A549 (cell line): Measurements from ENCODE around the gene TCOF1. TPM values are rescaled to one million over a fixed set of nuclear protein-coding genes. Genes with fewer than 3 reads are reported as not detected.

Experiments
- ATAC-seq, 2 experiments: fragments of 200-7000 bp in 1 of 2; fragments of >200 bp in 1 of 2; cut with Nextera tagmentation in 1 of 2; cut with Tn5 transposase in 1 of 2; 3 replicates each; pipeline versions ENCODE4 v1.8.0 to v1.9.1; 2018 to 2020; ENCODE audit warnings: mild to moderate bottlenecking in 1 of 2, moderate library complexity in 1 of 2
- CTCF ChIA-PET: fragments of 300-600 bp; sonication (Branson Sonifier 250); formaldehyde crosslinking; extraction: SDS; loops from one replicate; lab custom pipeline; 2021; ENCODE audit warnings: antibody characterized with exemption, inconsistent platforms; lab: Yijun Ruan, JAX
- POLR2A ChIA-PET: fragments of 350-600 bp; formaldehyde crosslinking; extraction: SDS; loops from one replicate; lab custom pipeline; 2021; ENCODE audit warnings: antibody characterized with exemption, inconsistent platforms; lab: Yijun Ruan, JAX
- DNase-seq, 2 experiments: peaks; one replicate each; pipeline versions ENCODE4 v3.0.0 to v3.0.0-alpha.2; 2011 to 2016; ENCODE audit warnings: low read depth in 1 of 2, low spot score in 1 of 2
- FAIRE-seq: peaks from 2 replicates; lab custom pipeline; 2011; peaks lifted over from hg19 to GRCh38; lab: Jason Lieb, UNC
- H3K27ac ChIP-seq, 2 experiments: fragments of >200 bp; sonication (Bioruptor Twin); formaldehyde crosslinking; 3 replicates each; pipeline ENCODE4 v1.5.1; 2016 to 2017
- H3K4me1 ChIP-seq: fragments of >200 bp; sonication (Bioruptor Twin); formaldehyde crosslinking; 3 replicates; pipeline ENCODE4 v1.6.1; 2016
- H3K4me2 ChIP-seq: fragments of >200 bp; sonication (Bioruptor Twin); formaldehyde crosslinking; 3 replicates; pipeline ENCODE4 v1.6.1; 2016
- H3K4me3 ChIP-seq: fragments of >200 bp; sonication (Bioruptor Twin); formaldehyde crosslinking; 3 replicates; pipeline ENCODE4 v1.5.1; 2016
- H3K9me3 ChIP-seq: fragments of >200 bp; sonication (Bioruptor Twin); formaldehyde crosslinking; 3 replicates; pipeline ENCODE4 v1.6.1; 2016
- CBX2 ChIP-seq: fragments of 200-600 bp; sonication (generic); IDR thresholded peaks from 2 replicates; pipeline ENCODE4 v1.6.1; 2016; ENCODE audit warnings: low read depth, mild to moderate bottlenecking, borderline replicate concordance
- CHD2 ChIP-seq: fragments of 150-350 bp; IDR thresholded peaks from 2 replicates; pipeline ENCODE4 v1.6.1; 2014; ENCODE audit warnings: low read length; ENCODE audit not compliant: partially characterized antibody
- EHF ChIP-seq: fragments of 250-450 bp; sonication (Bioruptor Pico); IDR thresholded peaks from 2 replicates; pipeline ENCODE4 v1.5.0; 2020; ENCODE audit warnings: mild to moderate bottlenecking
- EHMT2 ChIP-seq: fragments of 200-600 bp; sonication (generic); IDR thresholded peaks from 2 replicates; pipeline ENCODE4 v1.6.1; 2016; ENCODE audit warnings: antibody characterized with exemption, low read depth, mild to moderate bottlenecking, moderate library complexity
- EP300 ChIP-seq, 2 experiments: fragments of >200 bp; sonication (Bioruptor Twin); formaldehyde crosslinking; IDR thresholded peaks; 2 replicates in 1 of 2; 3 replicates in 1 of 2; pipeline ENCODE4 v1.6.1; 2016 to 2017
- FOSB ChIP-seq: fragments of 250-450 bp; sonication (Bioruptor Pico); IDR thresholded peaks from 2 replicates; pipeline ENCODE4 v1.5.0; 2020; ENCODE audit warnings: mild to moderate bottlenecking, moderate library complexity
- HEYL ChIP-seq: fragments of 250-450 bp; sonication (Bioruptor Pico); IDR thresholded peaks from 2 replicates; pipeline ENCODE4 v1.8.0; 2021; ENCODE audit warnings: mild to moderate bottlenecking, moderate library complexity
- HOXA7 ChIP-seq: fragments of 250-450 bp; sonication (Bioruptor Pico); IDR thresholded peaks from 2 replicates; pipeline ENCODE4 v1.5.0; 2020; ENCODE audit warnings: mild to moderate bottlenecking, moderate library complexity
- HOXB13 ChIP-seq: fragments of 250-450 bp; sonication (Bioruptor Pico); IDR thresholded peaks from 2 replicates; pipeline ENCODE4 v1.5.0; 2020; ENCODE audit warnings: low read depth, mild to moderate bottlenecking, moderate library complexity
- JUN ChIP-seq, 2 experiments: fragments of >200 bp; sonication (Bioruptor Twin); formaldehyde crosslinking; IDR thresholded peaks; 2 replicates in 1 of 2; 3 replicates in 1 of 2; pipeline ENCODE4 v1.6.1; 2016 to 2017
- JUNB ChIP-seq: fragments of >200 bp; sonication (Bioruptor Twin); formaldehyde crosslinking; IDR thresholded peaks from 2 replicates; pipeline ENCODE4 v1.6.1; 2016
- PHF8 ChIP-seq: fragments of 200-600 bp; sonication (generic); IDR thresholded peaks from 2 replicates; pipeline ENCODE4 v1.6.1; 2016; ENCODE audit warnings: low read depth, mild to moderate bottlenecking, antibody characterized with exemption, moderate library complexity, borderline replicate concordance
- POLR2AphosphoS2 ChIP-seq: conservative IDR thresholded peaks from 2 replicates; pipeline ENCODE4 v1.6.1; 2012; ENCODE audit warnings: low read length, improper control_type of control experiment, inconsistent platforms
- RAD21 ChIP-seq, 2 experiments: fragments of >200 bp in 1 of 2; sonication (Bioruptor Twin) in 1 of 2; formaldehyde crosslinking in 1 of 2; IDR thresholded peaks in 1 of 2; conservative IDR thresholded peaks in 1 of 2; 2 replicates in 1 of 2; 3 replicates in 1 of 2; pipeline ENCODE4 v1.6.1; 2012 to 2018; ENCODE audit warnings: inconsistent platforms in 1 of 2
- SMC3 ChIP-seq: fragments of >200 bp; sonication (Bioruptor Twin); formaldehyde crosslinking; IDR thresholded peaks from 3 replicates; pipeline ENCODE4 v1.6.1; 2018; ENCODE audit warnings: inconsistent platforms
- TP53 ChIP-seq: fragments of 250-450 bp; sonication (Bioruptor Pico); IDR thresholded peaks from 2 replicates; pipeline ENCODE4 v1.5.0; 2021; ENCODE audit warnings: mild to moderate bottlenecking, moderate library complexity
- WGBS: methylation state at CpG from one replicate; pipeline ENCODE4 v1.1.6; 2017; ENCODE audit errors: missing lambda C conversion rate; 5-methylcytosine and 5-hydroxymethylcytosine counted together
- polyA plus RNA-seq, 4 experiments: library from polyadenylated mRNA; depleted of rRNA in 3 of 4; stranded (reverse); fragments of >200 nt; fragmentation: RNase III in 1 of 4; extraction: RNeasy Plus Mini Kit Qiagen cat#74134 plus additional on column Dnase treatment in 1 of 4; gene quantifications; 2 replicates in 3 of 4; 3 replicates in 1 of 4; pipeline ENCODE4 v1.2.3, GENCODE V29; 2011 to 2017
- TF ChIP-seq, protein P1 (sequence below): fragments of >200 bp; sonication (Bioruptor Twin); formaldehyde crosslinking; IDR thresholded peaks from 3 replicates; pipeline ENCODE4 v1.5.1; 2016

The TCOF1 gene
- polyA plus RNA-seq, 2 of the 4 experiments (the other 2 are of a cell fraction) = 17.5 to 47.1 TPM

DNA sequence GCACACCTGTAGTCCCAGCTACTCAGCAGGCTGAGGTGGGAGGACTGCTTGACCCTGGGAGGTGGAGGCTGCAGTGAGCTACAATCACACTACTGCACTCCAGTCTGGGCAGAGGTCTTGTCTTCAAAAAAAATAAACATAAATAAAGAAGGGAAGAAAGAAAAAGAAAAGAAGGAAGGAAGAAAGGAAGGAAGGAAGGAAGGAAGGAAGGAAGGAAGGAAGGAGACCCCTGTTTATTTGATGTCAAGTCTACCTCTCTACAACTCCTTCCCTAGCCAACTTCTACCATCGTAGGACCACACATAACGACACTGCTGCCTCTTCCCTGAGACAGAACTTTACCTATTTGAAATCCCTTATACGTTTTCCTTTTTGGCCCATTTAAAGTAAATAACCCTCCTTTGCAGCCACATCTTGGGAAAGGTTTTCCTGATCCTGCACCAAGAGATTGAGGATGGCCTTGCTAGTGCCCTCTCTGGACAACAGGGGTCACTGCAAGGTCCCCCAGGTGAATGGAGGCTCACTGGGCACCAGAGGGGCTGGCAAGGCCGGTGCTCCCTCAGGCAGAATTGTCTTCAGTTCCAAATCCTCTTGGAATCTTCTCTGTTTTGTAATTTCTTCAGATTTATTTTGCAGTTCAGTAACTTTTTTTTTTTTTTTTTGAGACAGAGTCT lies 81.5 kb downstream of the TCOF1 start:
- ATAC-seq = peak; percentile 55 to 67; a peak in 4 of 6 replicates
- WGBS = 49% methylated on average over 4 of the region's 4 CpGs
- H3K9me3 ChIP-seq = no peaks in the 10 kb centered on the region
- CTCF ChIA-PET = interaction anchor here (1.6 to 3.3 kb wide), 2 partner anchors 11 kb away, joined by 6 to 9 read pairs; partner anchors contain the start of gene RPS14
- TF ChIP-seq, protein P1, sequence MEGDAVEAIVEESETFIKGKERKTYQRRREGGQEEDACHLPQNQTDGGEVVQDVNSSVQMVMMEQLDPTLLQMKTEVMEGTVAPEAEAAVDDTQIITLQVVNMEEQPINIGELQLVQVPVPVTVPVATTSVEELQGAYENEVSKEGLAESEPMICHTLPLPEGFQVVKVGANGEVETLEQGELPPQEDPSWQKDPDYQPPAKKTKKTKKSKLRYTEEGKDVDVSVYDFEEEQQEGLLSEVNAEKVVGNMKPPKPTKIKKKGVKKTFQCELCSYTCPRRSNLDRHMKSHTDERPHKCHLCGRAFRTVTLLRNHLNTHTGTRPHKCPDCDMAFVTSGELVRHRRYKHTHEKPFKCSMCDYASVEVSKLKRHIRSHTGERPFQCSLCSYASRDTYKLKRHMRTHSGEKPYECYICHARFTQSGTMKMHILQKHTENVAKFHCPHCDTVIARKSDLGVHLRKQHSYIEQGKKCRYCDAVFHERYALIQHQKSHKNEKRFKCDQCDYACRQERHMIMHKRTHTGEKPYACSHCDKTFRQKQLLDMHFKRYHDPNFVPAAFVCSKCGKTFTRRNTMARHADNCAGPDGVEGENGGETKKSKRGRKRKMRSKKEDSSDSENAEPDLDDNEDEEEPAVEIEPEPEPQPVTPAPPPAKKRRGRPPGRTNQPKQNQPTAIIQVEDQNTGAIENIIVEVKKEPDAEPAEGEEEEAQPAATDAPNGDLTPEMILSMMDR = peak; percentile 49
- TF ChIP-seq TP53 (CRISPR knock-in tag) = no peak
- 0 out of 5 replicates have a peak, but pooled peaks of 1 of the 2 experiments have one; percentile 23 for TF ChIP-seq RAD21 (conservative IDR thresholded peaks at IDR 0.05 in 1 of 2, IDR thresholded peaks at IDR 0.05 in 1 of 2)
- TF ChIP-seq, all 56 proteins: peak for 2
- FAIRE-seq (no peak), DNase-seq (peak; percentile 68 to 83)
- no peak overlapping the region for H3K27ac ChIP-seq
- POLR2A ChIA-PET = interaction anchor here (1.1 kb wide), 1 partner anchor 11 kb away, joined by 3 read pairs; no protein-coding TSS in a partner anchor
- no peak overlapping the region for H3K4me3 ChIP-seq
- 0 out of 3 replicates have a peak, but pooled peaks cover 4% of the 10 kb centered on the region for H3K4me1 ChIP-seq
- H3K4me2 ChIP-seq = no peak overlapping the region

DNA sequence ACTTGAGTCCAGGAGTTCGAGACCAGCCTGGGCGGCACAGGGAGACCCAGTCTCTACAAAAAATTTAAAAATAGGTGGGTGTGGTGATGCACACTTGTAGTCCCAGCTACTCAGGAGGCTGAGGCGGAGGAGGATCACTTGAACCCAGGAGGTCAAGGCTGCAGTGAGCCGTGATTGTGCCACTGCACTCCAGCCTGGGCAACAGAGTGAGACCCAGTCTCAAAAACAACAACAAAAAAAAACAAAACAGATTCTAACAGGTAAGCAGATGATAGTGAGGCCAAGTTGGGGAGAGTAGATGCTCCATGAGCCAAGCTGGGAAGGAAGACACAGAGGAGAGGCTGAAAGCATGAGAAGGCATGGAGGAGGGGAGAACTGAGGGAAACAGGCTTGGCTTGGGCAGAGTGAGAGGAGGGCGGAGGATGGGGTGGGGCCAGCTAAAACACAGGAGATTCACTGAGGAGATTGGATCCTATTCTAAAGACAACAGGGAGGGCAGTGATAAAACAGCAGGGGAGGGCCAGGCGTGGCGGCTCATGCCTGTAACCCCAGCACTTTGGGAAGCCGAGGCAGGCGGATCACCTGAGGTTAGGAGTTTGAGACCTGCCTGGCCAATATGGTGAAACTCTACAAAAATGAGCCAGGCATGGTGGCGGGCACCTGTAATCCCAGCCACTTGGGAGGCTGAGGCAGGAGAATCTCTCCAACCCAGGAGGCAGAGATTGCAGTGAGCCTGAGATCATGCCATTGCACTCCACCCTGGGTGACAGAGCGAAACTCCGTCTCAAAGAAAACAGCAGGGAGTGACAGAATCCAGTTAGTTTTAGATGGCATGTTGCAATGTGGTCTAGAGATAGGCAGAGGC lies 83.7 kb downstream of the TCOF1 start:
- Histone ChIP-seq H3K9me3 (no peaks in the 10 kb centered on the region), H3K27ac (no peak overlapping the region), H3K4me2 (no peak overlapping the region), H3K4me1 (peaks cover 17% of the 10 kb centered on the region; the same call in 2 of the 3 replicates), H3K4me3 (no peak overlapping the region)
- no peak for FAIRE-seq
- POLR2A ChIA-PET = no interaction called here
- CTCF ChIA-PET = interaction anchor here (0.6 to 2.1 kb wide), 4 partner anchors 9 to 311 kb away, joined by 3 to 5 read pairs (median 4); no protein-coding TSS in a partner anchor
- ATAC-seq = peak; percentile 46 to 55
- TF ChIP-seq PHF8 (no peak), EHMT2 (no peak), EHF (no peak), CHD2 (no peak), HEYL (no peak), HOXA7 (CRISPR knock-in tag) (no peak), JUN (IDR thresholded peaks at IDR 0.05) (no peak), HOXB13 (no peak)
- no peak for DNase-seq
- WGBS = 92% methylated on average over 12 of the region's 12 CpGs

DNA sequence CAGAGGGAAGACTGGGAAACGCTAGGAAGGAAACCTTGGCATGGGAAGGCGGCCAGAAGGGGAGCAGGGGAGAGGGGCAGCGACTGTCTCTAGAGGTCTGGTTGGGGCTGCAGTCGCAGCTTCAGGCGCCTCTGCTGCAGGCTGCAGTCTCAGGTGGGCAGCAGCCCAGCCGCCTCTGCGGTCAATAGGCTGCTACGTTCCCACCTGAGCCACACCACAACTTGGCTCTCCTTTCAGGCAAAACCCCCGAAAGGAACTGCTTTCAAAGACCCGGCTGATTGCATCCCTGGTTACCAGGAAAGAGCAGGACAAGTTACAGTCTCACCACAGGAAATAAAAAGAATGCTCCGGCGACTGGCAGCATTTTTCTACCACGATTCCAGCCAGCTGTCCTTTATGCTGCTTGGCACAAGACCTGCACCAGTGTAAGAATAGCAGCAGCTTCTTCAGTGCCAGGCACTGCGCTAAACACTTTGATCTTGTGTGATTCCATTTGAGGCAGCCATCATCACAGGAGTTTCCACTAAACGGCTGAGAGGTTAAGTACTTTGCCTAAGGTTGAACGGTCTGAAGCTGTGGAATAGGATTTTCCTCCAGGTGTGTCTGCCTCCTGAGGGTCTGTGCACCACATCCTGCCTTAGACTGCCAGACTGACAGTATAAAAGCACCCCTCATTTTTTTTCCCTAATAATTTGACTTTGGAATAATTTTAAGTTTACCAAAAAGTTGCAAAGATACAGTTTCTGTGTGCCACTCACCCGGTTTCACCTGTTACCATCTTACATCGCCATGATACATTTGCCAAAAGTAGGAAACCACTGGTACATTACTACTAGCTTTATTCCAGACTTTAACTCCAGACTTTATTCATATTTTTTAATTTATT lies 84.6 kb downstream of the TCOF1 start:
- ChIA-PET POLR2A (no interaction called here), CTCF (interaction anchor here (1.0 to 2.1 kb wide), 2 partner anchors 8 to 9 kb away, joined by 3 to 5 read pairs; no protein-coding TSS in a partner anchor)
- no peak for TF ChIP-seq CBX2
- TF ChIP-seq, protein P1 = no peak
- TF ChIP-seq HEYL = no peak
- TF ChIP-seq CHD2 = no peak
- no peak for TF ChIP-seq POLR2AphosphoS2
- no peak for TF ChIP-seq SMC3
- TF ChIP-seq EP300 (IDR thresholded peaks at IDR 0.05) = no peak
- no peak for TF ChIP-seq TP53 (CRISPR knock-in tag)
- TF ChIP-seq JUNB = no peak
- TF ChIP-seq FOSB (CRISPR knock-in tag) = no peak; the same call in 1 of the 2 replicates
- Histone ChIP-seq H3K27ac (no peak overlapping the region), H3K4me2 (no peak overlapping the region), H3K4me1 (peaks cover 25% of the 10 kb centered on the region; the same call in 2 of the 3 replicates), H3K4me3 (no peak overlapping the region), H3K9me3 (no peaks in the 10 kb centered on the region)
- FAIRE-seq (no peak), DNase-seq (no peak), ATAC-seq (peak; percentile 44 to 45)
- 80% methylated on average over 18 of the region's 18 CpGs for WGBS
